Kidney (tissue), 14 donors: Measurements from ENCODE around the gene ATP12A. TPM values are rescaled to one million over a fixed set of nuclear protein-coding genes. Genes with fewer than 3 reads are reported as not detected.

Experiments
- DNase-seq, 5 donors: peaks; one replicate each; pipeline ENCODE4 v3.0.0-alpha.2; 2013 to 2020
- FAIRE-seq: peaks from 2 replicates; lab custom pipeline; 2012; peaks lifted over from hg19 to GRCh38; lab: Jason Lieb, UNC
- H3K27ac ChIP-seq, 2 donors: one replicate each; pipeline ENCODE4 v1.7.0; 2013; ENCODE audit warnings: low read depth in 2 of 2, low read length in 2 of 2, inconsistent platforms in 1 of 2
- H3K27me3 ChIP-seq: one replicate; pipeline ENCODE4 v1.7.1; 2013; ENCODE audit warnings: low read length, inconsistent platforms; ENCODE audit not compliant: control insufficient read depth, insufficient read depth
- H3K36me3 ChIP-seq, 3 donors: one replicate each; pipeline versions ENCODE4 v1.7.0 to v1.7.1; 2013; ENCODE audit warnings: low read length in 3 of 3, control low read depth in 1 of 3, inconsistent platforms in 1 of 3; ENCODE audit not compliant: insufficient read depth in 3 of 3, control insufficient read depth in 2 of 3
- H3K4me1 ChIP-seq, 3 donors: one replicate each; pipeline versions ENCODE4 v1.7.0 to v1.7.1; 2013; ENCODE audit warnings: low read length in 3 of 3, inconsistent platforms in 1 of 3, low read depth in 1 of 3; ENCODE audit not compliant: control insufficient read depth in 2 of 3, insufficient read depth in 2 of 3
- H3K4me3 ChIP-seq, 3 donors: one replicate each; pipeline versions ENCODE4 v1.7.0 to v1.8.1; 2013; ENCODE audit warnings: low read length in 3 of 3, control low read depth in 1 of 3, inconsistent platforms in 1 of 3
- H3K9ac ChIP-seq, 3 donors: one replicate each; pipeline versions ENCODE4 v1.7.0 to v1.7.1; 2013; ENCODE audit warnings: low read length in 3 of 3, control low read depth in 1 of 3, inconsistent platforms in 1 of 3
- H3K9me3 ChIP-seq, 3 donors: one replicate each; pipeline versions ENCODE4 v1.7.0 to v1.7.1; 2013; ENCODE audit warnings: low read length in 3 of 3, control low read depth in 1 of 3, inconsistent platforms in 1 of 3; ENCODE audit not compliant: control insufficient read depth in 2 of 3, insufficient read depth in 1 of 3
- CTCF ChIP-seq: IDR thresholded peaks from 3 replicates; pipeline ENCODE4 v1.5.1; 2012; ENCODE audit warnings: mild to moderate bottlenecking, moderate library complexity, borderline replicate concordance; ENCODE audit not compliant: insufficient read depth; ENCODE audit errors: extremely low read depth
- intact Hi-C: fragments of 100-400 bp; cut with DNase I; formaldehyde crosslinking; loops from one replicate; pipeline ENCODE4 v1.11.1; 2022
- polyA plus RNA-seq: library from polyadenylated mRNA; stranded (reverse); fragments of 350-450 nt; fragmentation: Illumina TruSeq; extraction: RNeasy Lipid Tissue Mini Kit (QIAGEN cat#74804); gene quantifications from one replicate; pipeline ENCODE4 v1.2.3, GENCODE V29; 2014; ENCODE audit warnings: low read depth, low replicate concordance; ENCODE audit not compliant: insufficient read depth
- total RNA-seq: library from RNA; stranded (reverse); fragmentation: NEBNext Ultra II Directional; extraction: Animal tissue kit (Norgen Biotek cat#: 25700); gene quantifications from one replicate; pipeline ENCODE4 v1.2.1, GENCODE V29; 2021
- donor health status: control.
- donor health status: control.
- donor health status: control.
- donor health status: control.
- donor health status: control.
- donor health status: DM: yes; HTN: yes; CAD: no.
- donor health status: Normal renal cell carcinoma (clear cell type).

The ATP12A gene
- total and polyA plus RNA-seq, 2 donors from 2014 or later = 0.22 to 6.5 TPM

DNA sequence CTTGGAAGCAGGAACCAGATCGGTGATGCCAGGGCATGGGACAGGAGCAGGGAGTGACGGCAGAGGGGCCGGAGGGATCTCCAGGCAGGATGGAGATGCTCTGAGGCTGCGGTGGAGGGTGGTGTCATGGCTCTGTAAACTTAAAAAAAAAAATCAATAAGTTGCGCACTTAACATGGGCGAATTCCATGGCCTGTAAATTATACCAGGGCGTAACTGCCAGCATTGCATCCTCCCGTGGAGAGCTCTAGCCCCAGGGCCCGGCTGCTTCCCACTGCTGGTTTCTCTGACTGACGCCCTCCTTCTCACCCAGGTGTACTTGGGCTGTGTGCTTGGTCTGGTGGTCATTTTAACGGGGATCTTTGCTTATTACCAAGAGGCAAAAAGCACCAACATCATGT lies 8.7 kb downstream of the ATP12A start:
- Histone ChIP-seq H3K4me1 (no peaks in the 10 kb centered on the region), H3K27ac (no peak overlapping the region), H3K9ac (no peak overlapping the region), H3K36me3 (no peaks in the 10 kb centered on the region), H3K4me3 (no peak overlapping the region), H3K27me3 (no peaks in the 10 kb centered on the region), H3K9me3 (no peaks in the 10 kb centered on the region)
- intact Hi-C loops = no loop called here
- TF ChIP-seq CTCF = no peak
- FAIRE-seq (no peak), DNase-seq (no peak)

DNA sequence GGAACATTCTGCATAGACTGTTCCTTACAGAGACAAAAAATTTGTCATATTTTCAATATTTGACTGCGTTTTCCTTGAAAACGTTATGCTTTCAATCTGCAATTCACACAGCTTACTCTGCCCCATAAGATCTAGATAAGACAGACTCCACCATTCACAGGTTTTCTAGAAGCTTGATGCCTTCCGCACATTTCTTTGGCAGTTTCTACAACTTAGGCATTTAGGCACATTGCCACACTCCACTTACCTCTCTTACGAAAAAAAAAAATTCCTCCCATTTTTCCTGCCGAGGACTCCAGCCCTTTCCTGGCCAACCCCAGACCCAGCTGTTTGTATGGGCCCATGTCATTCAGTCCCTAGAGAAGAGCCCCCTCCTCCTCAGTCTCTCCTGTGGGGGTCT lies 11.2 kb downstream of the ATP12A start:
- DNase-seq (no peak), FAIRE-seq (no peak)
- TF ChIP-seq CTCF = no peak
- Histone ChIP-seq H3K36me3 (no peaks in the 10 kb centered on the region), H3K9ac (no peak overlapping the region), H3K4me3 (no peak overlapping the region), H3K4me1 (no peaks in the 10 kb centered on the region), H3K27ac (no peak overlapping the region), H3K27me3 (no peaks in the 10 kb centered on the region), H3K9me3 (no peaks in the 10 kb centered on the region)
- intact Hi-C loops = no loop called here

DNA sequence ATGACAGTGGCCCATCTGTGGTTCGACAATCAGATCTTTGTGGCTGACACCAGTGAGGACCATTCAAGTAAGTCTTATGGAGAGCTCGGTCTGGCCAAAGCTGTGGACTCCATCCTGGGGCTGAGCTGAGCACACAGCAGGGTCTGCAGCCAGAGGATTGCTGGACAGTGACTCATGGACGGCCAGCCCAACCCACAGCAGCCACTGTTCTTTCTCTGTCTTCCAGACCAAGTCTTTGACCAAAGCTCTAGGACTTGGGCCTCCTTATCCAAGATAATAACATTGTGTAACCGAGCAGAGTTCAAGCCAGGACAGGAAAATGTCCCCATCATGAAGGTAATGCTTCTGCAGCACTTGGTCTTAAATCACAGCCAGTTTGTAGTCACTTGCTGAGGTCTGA lies 12.4 kb downstream of the ATP12A start:
- intact Hi-C loops = no loop called here
- no peaks in the 10 kb centered on the region for H3K9me3 ChIP-seq
- H3K27ac ChIP-seq = no peak overlapping the region
- H3K9ac ChIP-seq = no peak overlapping the region
- no peaks in the 10 kb centered on the region for H3K4me1 ChIP-seq
- no peaks in the 10 kb centered on the region for H3K36me3 ChIP-seq
- no peaks in the 10 kb centered on the region for H3K27me3 ChIP-seq
- no peak for DNase-seq
- no peak for TF ChIP-seq CTCF
- H3K4me3 ChIP-seq = no peak overlapping the region
- no peak for FAIRE-seq

DNA sequence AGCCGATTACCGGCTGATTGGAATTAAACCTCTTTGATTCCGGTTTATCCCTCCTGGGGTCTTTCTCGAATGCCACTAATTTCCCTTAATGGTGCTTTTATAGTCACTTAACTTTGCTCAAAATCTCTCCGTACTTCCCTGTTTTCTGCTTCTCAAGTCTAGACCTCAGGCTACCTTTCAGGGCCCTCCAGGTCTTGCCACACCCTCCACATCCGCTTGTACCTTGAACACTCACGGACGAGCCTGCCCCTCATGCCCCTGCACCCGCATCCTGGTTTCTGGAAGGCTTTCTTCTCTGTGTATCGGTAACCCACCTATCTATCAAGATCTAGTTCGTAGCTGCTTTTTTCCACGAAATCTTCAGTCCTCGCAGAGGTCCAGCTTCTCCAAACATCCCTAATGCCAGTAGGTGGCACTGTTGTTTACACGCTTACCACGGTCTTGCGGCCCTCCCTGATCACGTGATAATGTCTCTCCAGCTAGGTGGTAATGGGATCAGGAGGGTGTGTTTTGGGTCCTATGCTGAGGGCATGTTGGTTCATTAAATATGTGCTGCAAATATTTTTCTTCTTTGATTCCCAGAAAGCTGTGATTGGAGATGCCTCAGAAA lies 13.8 kb downstream of the ATP12A start:
- H3K9me3 ChIP-seq = no peaks in the 10 kb centered on the region
- no peaks in the 10 kb centered on the region for H3K27me3 ChIP-seq
- peak; percentile 52 for TF ChIP-seq CTCF
- H3K9ac ChIP-seq = no peak overlapping the region
- H3K4me3 ChIP-seq = no peak overlapping the region
- H3K4me1 ChIP-seq = no peaks in the 10 kb centered on the region
- no peaks in the 10 kb centered on the region for H3K36me3 ChIP-seq
- H3K27ac ChIP-seq = no peak overlapping the region
- DNase-seq = peak in 3 of 5 donors; percentile 59 to 84 (median 80)
- intact Hi-C loops = no loop called here
- FAIRE-seq = no peak
